Amniotic epithelial cell (primary cell): ENCODE results near the gene SHQ1.

ENCODE experiments used
- DNase-seq: peaks from one replicate; pipeline ENCODE4 v3.0.0-alpha.2; 2010; ENCODE audit warnings: low read depth

SHQ1 gene

DNA sequence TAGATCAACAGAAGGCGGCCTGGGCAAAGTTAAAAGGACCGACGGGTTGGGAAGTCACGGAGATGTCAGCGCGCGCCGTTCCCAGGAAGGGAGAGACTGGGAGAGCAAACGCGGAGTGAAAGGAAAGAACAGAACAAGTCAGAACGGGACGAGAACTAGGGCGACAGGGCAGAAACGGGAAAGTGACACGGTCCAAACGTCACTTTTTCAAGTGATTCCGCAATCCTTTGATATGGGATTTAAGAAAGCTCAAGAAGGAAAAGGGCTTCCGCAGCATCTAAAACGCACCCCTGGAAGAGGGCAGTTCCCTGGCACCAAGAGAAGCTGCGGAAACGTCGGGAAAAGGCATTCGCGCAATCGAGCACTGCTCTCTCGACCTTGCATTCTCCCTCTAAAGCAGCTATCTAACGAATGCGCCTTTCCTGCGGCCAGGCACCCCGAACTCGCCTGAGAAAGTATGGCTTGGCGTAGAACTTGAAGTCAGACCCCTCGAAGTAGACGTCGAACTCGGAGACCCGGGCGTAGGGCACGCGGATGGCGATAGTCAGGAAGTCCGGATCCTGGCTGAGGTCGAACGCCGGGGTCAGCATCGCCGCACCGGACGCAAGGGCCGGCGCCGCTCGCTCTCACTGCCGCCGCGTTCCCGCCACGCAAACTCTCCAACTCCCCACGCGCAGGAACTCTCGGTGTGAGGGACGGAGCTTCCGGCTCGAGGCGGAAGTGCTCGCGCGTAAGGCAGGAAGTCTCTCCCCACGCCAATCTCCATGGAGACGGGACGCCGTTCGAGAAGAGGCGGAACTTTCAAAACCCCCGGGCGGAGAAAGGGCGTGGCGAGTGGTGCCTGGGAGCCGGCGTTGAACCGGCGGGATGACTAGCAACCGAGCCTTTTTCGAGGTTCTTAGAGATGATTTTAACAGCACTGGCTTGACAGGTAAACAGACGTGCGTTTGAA is at the start of gene SHQ1:
Gene SHQ1 (minus strand): TSS at position 695 of the 952 bp plus-strand sequence. CDS start 105 bp downstream, at position 590.
- peak; percentile 93 for DNase-seq

DNA sequence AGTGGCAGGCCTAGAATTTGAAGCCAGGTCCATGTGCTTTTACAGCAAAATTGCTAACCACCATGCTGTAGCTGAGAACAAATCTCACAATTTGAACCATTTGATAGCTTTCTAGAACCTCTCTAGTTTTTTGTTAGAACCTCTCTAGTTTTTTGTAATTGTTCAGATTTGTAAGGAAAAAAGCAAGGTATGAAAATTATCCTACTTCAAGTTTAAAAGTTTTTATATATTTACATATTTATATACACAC is 49.4 kb upstream of the SHQ1 start:
- no peak for DNase-seq

DNA sequence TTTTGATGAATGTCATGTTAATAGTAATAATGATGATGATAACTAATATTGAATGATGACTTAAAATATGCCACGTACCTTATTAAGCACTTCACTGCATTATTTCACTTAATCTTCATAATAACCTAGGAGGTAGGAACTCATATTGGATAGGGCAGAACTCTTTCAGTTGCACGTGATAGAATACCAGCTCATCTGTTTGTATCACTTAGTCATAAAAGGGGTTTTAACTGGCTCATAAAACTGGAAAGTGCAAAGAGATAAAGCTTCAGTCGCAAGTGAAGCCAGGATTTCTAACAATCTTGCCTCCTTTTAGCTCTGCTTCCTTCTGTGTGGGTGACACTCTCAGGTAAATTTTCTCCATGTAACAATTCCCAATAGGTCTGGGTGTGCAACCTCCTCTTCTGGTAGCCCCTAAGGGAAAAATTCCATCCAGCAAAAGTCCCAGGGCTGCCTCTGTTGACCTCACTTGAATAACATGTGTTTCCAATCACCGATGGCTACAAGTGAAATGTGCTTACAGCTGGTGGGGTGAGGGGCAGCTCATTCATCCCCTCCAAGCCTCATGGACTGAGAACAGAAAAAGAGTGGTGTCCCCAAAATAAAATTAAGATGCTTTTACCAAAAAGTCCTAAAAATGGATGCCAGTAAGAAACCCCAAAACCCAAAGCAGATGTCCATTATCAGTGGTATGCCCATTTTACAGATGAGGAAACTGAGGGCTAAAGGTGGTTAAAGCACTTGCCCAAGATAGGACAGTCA is 48.9 kb upstream of the SHQ1 start:
- peak; percentile 45 for DNase-seq

DNA sequence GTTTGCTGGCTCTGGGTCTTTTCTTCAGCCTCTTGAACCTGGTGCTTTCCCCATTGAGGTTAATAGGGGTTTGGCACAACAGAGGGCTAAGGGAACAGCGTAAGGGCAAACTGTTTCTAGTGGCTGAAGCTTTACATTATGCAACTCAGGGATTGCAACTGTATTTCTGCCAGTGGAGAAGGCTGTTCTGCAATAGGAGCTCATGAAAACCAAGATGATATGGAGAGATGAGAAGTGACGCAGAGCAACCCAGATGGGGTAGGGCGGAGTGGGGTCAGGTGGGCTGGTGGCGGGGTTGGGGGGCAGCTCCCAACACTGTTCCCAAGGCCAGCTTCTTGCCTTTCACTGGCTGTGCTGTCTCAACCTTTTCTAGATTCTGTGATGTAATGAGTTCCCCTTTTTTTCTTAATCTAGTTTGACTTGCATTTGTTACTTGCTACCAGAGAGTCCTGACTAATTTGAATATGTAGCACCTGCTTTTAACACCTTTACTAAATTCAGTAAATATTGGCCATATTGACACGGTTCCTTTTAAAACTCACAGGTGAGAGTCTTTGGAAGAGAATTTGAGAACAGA is 46.8 kb upstream of the SHQ1 start:
- DNase-seq: peak; percentile 66

DNA sequence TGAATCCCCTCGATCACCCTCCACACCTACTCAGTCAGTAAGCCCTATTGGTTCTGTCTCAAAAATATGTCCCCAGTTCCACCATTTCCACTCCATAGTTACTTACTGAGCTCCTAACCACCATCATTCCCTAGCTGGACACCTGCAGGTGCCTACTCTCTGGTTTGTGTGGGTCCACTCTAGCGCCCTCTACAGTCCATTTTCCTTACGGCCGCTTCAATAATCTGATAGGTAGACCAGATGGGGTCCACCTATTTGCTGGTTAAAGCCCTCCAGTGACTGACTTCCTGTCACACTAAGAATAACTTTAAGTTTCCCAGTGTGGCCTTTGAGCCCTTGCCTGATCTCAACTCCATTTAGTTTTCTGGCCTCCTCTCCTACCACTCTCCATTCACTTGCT is 44.6 kb upstream of the SHQ1 start:
- no peak for DNase-seq

DNA sequence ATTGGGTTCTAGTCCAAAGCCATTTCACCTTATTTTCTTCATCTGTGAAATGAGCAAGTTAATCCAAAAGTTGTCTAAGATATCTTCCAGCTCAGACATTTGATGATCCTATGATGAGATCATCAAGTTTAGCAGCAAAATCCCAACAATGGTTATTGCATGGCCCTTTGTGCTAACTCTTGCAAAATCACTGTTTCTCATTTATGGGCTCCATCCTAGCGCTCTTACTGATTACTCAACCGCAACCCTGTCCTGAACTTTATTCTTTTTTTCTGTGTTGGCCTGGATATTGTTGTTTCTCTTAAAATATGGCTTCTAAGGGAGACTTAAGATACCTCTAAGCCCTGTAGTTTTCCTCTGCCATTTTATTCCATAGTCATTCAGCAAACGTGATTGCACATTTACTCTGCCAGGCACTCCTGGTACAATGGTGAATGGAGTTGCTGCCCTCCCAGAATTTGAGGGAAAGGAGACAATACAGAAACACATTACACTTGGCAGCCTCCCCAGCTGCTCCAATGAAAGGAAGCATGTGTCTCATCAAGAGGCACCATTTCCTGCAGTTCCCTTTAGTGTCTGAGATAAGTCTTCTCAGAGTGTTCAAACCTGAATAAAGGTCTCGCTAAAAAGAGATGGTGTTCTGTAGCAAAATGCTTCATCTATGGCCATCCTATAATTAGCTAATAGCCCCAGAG is 44.0 kb upstream of the SHQ1 start:
- DNase-seq: peak; percentile 98

DNA sequence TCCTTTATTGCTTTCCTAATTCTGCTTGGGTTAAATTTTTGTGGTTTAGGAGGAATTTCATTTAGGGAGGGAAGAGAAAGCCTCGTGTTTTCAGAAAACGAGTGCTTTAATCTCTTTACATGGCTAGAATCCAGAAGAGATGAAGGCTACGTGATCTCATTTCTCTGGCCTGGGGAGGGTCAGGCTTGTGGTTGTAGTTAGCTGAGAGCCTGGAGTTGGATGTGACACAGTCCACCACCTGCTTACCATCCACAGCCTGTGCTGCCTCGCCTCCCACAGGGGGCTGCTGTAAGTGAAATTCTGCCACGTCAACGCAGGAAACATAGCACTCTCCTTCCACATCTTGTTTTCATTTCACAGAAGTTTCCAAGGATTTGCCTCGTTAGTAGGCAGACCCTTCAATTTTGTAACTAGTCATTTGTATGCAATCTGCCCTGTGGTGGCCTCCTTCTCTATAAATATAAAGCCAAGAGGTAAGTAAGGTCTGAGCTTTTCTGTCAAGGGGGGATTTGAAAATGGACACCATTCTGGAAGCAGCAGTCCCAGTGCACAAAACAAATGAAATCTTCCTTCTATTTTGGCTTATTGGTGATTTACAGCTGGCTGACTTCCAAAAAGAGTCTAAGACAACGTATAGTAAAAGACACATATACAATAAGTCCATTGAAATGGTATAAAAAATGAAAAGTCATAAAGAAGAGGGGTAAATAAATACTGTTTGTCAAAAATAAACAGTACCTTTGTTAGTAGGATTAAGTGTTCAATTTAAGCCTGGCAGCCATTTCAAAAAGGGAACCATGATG is 43.0 kb upstream of the SHQ1 start:
- DNase-seq: peak; percentile 100

DNA sequence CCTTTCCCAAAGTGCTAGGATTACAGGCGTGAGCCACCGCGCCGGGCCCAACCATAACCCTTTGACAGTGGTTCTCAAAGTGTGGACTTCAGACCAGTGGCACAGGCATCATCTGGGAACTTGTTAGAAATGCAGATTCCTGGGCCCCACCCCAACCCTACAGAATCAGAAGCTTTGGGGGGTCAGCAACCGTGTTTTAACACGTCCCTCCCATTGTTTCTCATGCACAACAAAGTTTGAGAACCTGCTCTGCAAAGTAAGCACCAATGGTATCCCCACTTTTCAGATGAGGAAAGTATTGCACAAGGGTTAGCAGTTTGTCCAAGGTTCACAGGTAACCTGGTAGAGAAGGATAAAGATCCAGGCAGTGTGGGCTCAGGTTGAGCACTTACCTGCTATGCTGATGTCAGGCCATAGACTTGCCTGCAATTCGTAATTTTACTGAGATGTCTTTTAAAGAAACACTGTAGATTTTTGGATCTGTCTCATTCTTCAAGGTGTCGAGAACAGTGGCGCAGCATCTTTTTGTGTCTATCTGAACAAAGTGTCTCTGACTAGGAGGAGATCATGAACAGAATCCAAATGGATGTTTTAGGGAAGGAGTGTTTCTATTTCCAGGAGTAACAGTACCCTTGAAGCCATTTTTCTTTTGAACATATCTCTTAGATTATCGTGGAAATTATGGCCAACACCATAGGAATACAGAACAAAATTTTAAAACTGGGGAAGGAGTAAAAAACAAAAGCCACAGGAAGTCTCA is 42.1 kb upstream of the SHQ1 start:
- DNase-seq: peak; percentile 24

DNA sequence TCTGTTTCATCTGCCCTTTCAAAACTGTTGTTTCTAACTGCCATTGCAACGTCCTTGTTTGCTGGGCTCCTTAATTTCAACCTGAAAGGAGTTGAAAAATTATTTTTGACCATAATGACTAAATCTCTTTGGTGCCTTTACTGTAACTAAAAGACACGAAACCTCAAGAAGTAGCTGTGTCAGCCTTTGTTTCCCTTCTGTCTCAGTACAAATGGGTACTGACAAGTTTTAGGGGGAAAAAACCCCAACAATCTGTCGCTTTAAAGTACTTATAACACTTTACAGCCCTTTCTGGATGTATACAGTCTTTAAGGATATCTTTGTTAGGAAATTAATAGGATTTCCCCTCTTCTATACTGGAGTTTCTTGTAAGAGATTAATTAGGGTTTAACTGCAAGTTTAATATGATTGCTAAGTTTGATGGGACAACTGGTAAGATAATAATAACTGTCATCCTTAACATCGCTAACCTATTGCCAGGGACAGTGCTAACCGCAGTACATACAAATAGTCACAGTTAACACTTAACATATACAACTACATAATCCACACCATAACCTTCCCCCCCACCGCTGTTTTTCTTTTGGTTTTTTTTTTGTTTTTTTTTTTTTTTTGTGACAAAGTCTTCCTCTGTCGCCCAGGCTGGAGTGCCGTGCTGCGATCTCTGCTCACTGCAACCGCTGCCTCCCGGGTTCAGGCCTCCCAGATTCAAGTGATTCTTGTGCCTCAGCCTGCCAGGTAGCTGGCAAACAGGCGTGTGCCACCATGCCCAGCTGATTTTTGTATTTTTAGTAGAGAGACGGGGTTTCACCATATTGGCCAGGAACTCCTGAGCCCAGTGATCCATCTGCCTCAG is 41.3 kb upstream of the SHQ1 start:
- DNase-seq: no peak

DNA sequence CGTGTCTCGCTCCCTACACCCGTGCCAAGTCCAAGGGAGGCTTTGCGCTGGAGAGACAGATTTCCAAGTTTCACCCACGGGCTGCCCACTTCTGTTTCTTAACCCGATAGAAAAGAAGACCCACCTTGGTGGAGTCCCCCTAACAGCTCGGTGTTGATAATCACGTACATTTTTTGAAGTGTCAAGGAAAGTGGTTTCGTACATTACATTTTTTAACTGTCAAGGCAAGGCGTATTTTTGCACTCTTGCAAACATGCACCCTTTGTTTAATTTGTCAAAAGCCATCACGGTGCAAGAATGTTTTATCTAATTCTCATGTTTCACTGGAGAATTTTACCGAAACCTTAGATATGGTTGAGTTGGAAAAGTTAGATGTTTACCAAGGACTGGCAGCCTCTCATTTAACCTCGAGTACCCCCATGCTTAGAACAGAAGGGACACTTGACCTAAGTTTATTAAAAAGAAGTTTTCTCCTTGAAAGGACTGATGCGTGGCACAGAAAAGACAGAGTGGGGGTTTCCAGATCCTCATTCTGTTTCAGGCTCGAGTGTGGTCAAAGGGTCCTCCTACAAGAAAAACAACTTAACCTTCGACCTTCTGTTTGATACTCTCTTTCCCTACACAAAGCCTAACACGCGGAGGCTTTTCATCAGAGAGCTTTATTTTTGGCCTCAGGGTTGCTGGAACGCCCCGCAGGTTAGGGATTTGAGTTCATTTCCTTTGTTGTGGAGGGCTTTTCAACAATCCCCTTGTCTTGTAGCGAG is 40.5 kb upstream of the SHQ1 start:
- peak; percentile 53 for DNase-seq

DNA sequence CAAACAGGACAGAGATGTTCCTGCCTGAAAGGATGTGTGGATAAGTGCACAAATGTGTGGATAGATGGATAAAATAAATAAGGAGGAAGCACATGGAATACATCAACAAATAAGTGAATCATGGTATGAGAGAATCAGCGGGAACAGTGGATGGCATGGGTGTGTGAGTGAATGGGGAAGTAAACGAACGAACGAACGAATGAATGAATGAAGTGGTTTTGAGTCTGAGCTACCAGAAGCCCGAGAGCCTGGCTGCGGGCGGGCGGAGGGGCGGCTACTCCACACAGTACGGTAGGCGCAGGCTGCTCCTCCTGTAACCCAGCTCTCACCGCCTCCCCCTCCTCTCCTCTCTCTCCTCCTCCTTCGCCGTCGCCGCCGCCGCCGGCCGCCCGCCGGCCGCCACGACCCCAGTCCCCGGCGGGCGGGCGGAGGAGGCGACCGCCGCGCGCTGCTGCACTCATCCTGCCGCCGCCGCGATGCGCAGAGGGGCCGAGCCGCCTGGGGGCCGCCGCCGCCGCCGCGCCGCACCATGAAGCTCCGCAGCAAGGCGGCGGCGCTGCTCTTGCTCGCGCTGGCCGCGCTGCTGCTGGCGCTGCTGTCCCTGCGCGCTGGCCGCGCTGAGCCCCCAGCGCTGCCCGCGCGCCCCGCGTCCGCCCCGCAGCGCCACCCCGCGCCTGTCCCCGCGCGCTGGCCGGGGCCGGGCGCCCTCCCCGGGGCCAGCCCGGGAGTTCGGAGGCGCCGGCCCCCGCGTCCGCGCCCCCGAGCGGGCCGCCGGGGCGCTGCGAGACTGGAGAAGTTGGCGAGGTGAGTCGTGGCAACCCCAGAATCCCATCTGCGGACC is 39.7 kb upstream of the SHQ1 start, which contains the start of gene GXYLT2:
Gene GXYLT2 (plus strand): TSS at position 342 of the 841 bp plus-strand sequence. CDS start 188 bp downstream, at position 530.
- peak; percentile 77 for DNase-seq

DNA sequence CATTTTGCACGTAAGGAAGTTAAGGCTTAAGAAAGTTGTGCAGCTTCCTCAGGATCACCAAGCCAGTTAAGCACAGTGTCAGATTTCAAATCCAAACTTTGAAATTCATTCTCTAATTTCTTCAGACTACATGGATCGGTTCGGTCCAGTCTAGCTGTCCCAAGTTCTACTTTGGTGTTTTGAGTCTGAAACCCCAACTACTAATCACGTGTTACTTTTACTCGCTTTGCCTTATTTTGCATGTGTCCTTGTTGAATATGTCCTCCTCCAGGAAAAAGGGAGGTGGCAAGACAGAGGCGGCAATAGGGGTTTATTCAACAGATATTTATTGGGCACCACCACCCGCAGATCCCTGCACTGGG is 39.1 kb upstream of the SHQ1 start:
- no peak for DNase-seq

DNA sequence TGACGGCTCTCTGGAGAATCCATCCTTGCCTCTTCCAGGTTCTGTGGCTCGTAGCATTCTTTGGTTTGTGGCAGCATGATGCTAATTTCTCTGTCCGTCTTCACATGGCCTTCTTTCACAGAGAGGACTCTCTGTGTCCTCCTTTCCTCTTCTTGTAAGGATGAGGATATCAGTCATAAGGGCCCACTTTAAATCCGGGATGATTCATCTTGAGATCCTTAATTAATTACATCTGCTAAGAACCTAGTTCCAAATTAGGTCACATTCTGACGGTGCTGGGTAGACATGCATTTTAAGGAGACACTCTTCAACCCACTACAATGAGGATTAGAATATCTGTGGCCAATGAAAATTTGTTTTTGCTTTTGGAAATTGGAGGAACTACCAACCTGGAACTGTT is 23.9 kb upstream of the SHQ1 start:
- peak; percentile 31 for DNase-seq

DNA sequence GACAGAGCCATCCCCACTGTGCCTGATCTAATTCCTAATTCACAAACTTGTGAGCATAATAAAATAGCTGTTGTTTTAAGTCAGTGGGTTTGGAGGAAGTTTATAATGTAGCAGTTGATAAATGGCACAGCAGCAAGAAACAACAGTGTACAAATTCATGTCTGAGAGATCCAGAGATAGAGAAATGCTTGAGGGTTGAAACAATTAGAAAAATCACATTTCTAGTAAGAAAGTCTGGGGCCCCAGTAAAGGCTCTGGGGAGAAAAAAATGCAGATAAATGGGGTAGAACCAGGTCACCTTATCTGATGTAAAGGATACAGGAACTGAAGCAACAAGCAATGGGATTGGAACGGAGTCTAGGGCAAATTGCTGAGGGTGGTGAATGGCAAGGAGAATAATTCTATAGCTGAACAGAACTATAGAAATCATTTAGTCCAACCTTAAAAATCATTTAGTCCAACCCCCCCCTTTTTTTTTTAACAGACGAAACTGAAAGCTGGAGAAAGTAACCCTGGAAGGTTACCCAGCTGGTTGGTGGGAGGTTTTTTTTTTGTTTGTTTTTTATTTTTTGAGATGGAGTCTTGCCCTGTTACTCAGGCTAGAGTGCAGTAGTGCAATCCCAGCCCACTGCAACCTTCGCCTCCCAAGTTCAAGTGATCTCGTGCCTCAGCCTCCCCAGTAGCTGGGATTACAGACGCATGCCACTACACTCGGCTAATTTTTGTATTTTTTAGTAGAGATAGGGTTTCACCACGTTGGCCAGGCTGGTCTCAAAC is 14.3 kb upstream of the SHQ1 start:
- DNase-seq: peak; percentile 77

DNA sequence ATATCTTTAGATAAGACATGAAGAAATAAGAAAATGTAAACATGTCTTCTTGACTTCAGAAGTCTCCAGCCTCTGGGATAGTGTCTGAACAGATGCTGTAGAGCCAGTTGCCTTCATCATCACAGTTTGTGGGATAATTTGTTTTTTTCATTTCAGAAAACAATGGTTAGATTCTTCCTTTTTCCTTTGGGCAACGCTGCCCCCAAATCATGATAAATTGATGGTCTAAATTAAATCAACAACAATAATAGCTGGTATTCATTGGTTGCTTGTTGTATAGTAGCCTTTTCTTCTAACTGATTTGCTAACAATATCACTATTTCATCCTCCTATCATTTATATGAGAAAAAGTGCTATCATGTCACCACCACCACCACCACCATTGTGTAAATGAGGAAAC is 12.6 kb upstream of the SHQ1 start:
- DNase-seq: peak; percentile 36

DNA sequence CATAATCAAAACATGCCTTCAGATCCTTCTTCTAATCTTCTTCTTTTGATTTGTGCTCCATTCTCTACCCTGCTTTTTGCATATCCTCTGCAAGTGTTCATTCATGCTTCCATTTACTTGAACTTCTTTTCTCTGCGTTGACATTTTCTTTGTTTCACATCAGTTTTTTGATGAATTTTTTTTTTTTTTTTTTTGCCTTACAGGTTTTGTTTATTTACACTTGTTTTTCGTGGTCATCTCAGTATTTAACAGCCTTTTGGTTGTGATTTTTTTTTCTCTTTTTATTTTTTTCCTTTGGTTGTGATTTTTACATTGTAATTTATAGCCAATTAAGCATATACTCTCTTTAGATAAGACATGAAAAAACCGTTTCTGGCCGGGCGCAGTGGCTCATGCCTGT is 11.8 kb upstream of the SHQ1 start:
- DNase-seq: no peak

DNA sequence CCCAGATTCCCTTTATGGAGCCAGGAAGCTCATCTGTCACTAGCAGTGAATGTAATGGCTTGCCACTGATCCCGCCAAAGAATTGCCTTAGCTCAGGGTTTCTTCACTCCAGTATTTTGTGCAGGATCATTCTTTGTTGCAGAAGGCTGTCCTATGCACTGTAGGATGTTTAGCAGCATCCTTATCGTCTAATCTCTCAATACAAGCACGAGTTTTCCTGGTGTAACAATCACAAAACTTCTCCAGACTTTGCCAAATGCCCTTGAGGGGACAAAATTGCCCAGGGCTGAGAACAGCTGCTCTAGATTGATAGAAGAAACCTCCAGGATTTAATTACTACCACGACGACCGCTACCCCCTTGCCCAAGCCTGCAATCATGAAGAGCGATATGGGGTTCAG is 6.8 kb upstream of the SHQ1 start:
- DNase-seq: no peak
